Left cardiac atrium (tissue), 4 donors: ENCODE data around the gene AK3. TPM values are rescaled to one million over a fixed set of nuclear protein-coding genes. Genes with fewer than 3 reads are reported as not detected.
A peak's percentile ranks its signal among the peaks of the same experiment; 100 is the strongest.
"Not testable (repeated sequence)": the region's sequence is repeated elsewhere in the genome, so short reads cannot be mapped to it uniquely, and the experiment has no call there.

Experiments used
- ATAC-seq, 2 donors: fragments of 200-7000 bp; cut with Tn5 transposase; one replicate each; pipeline ENCODE4 v1.9.1; 2020; ENCODE audit warnings: mild to moderate bottlenecking in 2 of 2, moderate library complexity in 2 of 2
- DNase-seq: peaks from one replicate; pipeline ENCODE4 v3.0.0-alpha.2; 2020
- intact Hi-C, 2 donors: fragments of 100-400 bp; cut with DNase I; formaldehyde crosslinking; loops; one replicate each; pipeline versions ENCODE4 v1.14.1 to v1.15.1; 2022 to 2023
- total RNA-seq, 2 donors: library from RNA; stranded (reverse); fragmentation: NEBNext Ultra II Directional; extraction: Animal tissue kit (Norgen Biotek cat#: 25700); gene quantifications; one replicate each; pipeline ENCODE4 v1.2.1, GENCODE V29; 2021
- donor health status: DM: no; HTN: yes; CAD: no.
- donor health status: DM: no; HTN: yes; CAD: no; lungs with severe emphysema.
- donor health status: DM: yes; HTN: yes; CAD: no.
- donor health status: Dilated cardiomyopathy.

AK3 gene
- total RNA-seq, 2 donors from 2014 or later, result 91.1 to 98.8 TPM

DNA sequence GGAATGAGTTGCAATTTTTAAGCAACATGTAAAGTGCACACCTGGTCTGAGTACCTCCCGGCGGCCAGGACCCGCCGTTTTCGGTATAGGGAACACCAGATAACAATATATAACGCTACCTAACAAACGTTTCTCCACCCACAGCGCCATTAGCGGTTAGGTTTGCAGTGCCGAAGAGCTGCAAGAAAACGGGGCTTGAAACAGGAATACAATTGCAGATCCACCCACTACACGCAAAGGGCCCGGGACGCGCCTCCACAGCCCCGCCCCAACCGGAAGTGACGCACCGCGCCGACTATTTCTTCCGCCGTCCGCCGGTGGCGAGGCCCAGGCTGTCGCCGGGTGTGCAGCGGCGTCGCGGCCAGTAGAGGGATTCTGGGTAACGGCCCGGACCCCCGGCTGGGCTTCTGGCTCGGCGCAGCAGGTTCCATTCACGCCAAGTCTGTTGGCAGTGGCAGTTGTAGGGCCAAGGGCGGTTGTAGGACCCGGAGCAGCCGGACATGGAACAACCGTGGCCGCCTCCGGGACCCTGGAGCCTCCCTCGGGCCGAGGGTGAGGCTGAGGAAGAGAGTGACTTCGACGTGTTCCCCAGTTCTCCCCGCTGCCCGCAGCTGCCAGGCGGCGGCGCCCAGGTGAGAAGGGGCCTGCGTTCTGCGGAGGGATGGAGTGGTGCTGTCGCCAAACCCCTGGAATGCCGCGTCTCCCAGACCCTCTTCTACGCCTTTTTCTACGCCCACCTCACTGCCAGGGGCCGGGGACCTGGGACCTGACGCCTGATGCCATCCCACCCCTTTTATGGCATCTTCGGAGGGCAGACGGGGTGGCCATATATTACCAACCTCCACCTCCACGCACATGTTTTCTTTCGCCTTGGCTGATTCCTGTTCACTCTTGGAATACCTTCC lies 61.5 kb downstream of the AK3 start, which contains the start of gene CDC37L1:
Gene CDC37L1 (plus strand): TSS at position 302 of the 905 bp plus-strand sequence. CDS start 199 bp downstream, at position 501.
- DNase-seq (peak; percentile 98), ATAC-seq (peak; percentile 99)
- intact Hi-C loops, result loop anchor here in 1 of 2 donors (5.0 kb wide), 1 partner anchor 63 kb away; the partner anchor contains the start of gene AK3

GRCh38 chr9:4678679-4679267 lies 62.2 kb downstream of the AK3 start:
- intact Hi-C loops, result no loop called here
- peak; percentile 16 to 19 for ATAC-seq
- no peak for DNase-seq

GRCh38 chr9:4677392-4677791 lies 63.6 kb downstream of the AK3 start:
- intact Hi-C loops, result no loop called here

DNA sequence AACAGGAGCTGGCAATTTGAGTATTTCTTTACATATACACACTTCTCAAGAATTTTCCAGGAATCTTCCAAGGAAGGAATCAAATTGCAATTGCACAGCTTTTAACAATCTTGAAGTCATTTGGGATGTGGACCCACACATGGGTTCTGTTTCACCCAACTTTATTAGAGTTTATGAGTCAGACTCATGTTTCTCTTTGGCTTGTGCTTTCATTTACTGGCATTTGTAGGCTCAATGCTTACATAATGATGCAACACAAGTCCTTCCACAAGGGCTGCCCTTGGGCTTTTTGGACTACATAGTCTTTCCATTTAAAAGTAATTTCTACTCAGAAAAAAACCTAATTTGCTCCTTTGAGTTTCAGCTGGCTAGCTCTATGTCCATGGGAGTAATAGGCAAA lies 66.2 kb downstream of the AK3 start:
- intact Hi-C loops, result no loop called here
- ATAC-seq, result no peak
- DNase-seq, result no peak

More at GRCh38 chr9:4677392-4677791, 63.6 kb downstream of the AK3 start:
- ATAC-seq, result no peak
- no peak for DNase-seq

DNA sequence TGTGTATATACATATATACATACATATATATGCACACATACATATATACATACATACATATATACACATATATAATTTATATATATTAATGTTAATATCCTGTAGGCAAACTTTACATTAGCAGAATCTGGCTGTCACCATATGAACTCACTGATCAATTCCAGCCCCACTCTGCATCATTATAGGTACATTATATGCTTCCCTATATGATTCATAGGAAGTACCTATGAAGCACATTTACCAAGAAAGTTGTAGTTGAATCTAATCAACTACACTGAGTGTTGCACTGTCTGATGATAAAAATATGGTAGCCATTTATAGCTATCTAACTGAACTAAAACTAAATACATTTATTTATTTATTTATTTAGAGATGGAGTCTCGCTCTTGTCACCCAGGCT lies 69.3 kb downstream of the AK3 start:
- intact Hi-C loops, result no loop called here
- ATAC-seq (no peak), DNase-seq (no peak)

GRCh38 chr9:4670591-4670990 lies 70.4 kb downstream of the AK3 start:
- intact Hi-C loops, result no loop called here
- no peak for ATAC-seq
- DNase-seq, result no peak

DNA sequence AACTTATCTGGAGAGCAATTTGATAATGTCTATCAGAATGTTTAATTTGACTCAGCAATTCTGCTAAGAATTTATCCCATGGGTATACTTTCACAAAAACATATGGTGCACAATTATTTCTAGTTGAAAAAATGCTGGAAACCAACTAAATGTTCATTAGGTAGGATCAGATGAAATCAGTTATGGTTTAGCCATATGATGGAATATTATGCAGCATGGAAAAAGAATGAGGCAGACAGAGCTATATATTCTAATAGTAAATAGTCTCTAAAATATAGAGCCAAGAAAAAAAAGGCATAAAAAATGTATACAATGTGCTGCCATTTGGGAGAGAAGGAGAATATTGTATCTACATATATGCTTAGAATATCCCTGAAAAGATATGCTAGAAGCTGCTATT lies 71.1 kb downstream of the AK3 start:
- ATAC-seq, result no peak
- intact Hi-C loops, result no loop called here
- DNase-seq, result no peak

GRCh38 chr9:4668604-4669003 lies 72.4 kb downstream of the AK3 start:
- intact Hi-C loops, result no loop called here
- ATAC-seq (no peak), DNase-seq (no peak)

DNA sequence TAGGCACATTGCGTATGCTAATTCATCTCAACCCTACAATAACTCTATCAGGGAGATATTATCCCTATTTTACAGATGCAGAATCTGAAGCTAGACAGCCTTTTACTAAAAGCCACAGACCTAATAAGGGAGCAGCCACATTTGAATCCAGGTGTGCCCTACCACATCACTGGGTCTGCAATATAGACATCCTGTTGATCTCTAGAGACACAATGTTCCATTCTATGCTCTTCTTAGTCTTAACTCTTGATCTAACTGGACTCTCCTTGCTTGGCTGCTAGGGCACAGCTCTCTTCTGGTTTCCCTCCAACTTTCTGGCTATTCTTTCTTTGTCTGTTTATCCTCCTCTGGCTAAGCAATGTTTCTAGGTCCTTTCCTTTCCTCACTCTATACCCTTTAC lies 73.3 kb downstream of the AK3 start:
- DNase-seq (no peak), ATAC-seq (no peak)
- intact Hi-C loops, result no loop called here

- peak; percentile 83 for DNase-seq
- intact Hi-C loops, result no loop called here
- ATAC-seq, result peak; percentile 60 to 71
Observed at GRCh38 chr9:4666042-4666699, 74.8 kb downstream of the AK3 start, which contains the start of gene SPATA6L. Gene SPATA6L (minus strand): TSS chr9:4666480. CDS start chr9:4666250, 230 bp downstream.

GRCh38 chr9:4665357-4665756 lies 75.6 kb downstream of the AK3 start:
- DNase-seq, result no peak
- intact Hi-C loops, result no loop called here
- ATAC-seq, result no peak

- ATAC-seq (no peak), DNase-seq (no peak)
- intact Hi-C loops, result loop anchor here in 1 of 2 donors (5.0 kb wide), 1 partner anchor 133 kb away; no protein-coding TSS in a partner anchor
Observed at GRCh38 chr9:4663956-4664355, 77.0 kb downstream of the AK3 start.

DNA sequence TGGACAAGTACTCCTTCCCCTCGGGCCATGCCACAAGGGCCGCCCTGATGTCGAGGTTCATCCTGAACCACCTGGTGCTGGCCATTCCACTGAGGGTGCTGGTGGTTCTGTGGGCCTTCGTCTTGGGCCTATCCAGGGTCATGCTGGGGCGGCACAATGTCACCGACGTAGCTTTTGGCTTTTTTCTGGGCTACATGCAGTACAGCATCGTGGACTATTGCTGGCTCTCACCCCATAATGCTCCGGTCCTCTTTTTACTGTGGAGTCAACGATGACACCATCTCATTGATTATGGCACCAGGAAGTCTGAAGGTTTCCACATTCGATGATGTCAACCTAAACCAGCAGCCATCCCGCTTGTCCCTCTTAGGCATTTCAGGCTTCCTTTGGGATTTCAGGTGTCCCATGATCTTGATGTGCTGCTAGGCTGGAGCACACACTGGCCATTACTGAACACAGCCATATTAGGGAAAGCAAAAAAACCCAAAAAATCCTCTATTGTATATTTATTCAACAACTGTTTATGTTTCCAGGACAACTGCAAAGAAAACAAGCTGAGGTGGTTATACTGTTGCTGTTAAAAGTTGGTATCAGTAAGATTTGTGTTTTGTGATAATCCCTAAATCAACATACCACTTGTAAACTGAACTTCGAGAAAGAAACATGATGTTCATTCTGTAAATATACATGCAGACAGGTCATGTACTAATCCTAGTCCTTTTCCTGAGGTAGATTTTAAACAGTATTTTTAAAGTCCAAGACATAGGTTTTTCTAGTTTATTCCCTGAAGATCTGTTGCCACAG lies 77.8 kb downstream of the AK3 start:
- intact Hi-C loops, result loop anchor here in 1 of 2 donors (5.0 kb wide), 1 partner anchor 134 kb away; no protein-coding TSS in a partner anchor
- no peak for ATAC-seq
- DNase-seq, result no peak

GRCh38 chr9:4662108-4662988 lies 78.7 kb downstream of the AK3 start, which contains the start of gene PLPP6:
Gene PLPP6 (plus strand): TSS chr9:4662294. CDS start chr9:4662376, 82 bp downstream.
- peak; percentile 96 for ATAC-seq
- intact Hi-C loops, result loop anchor here in 1 of 2 donors (5.0 kb wide), 1 partner anchor 135 kb away; no protein-coding TSS in a partner anchor
- peak; percentile 90 for DNase-seq

- ATAC-seq, result no peak
- DNase-seq, result no peak
- intact Hi-C loops, result loop anchor here in 1 of 2 donors (5.0 kb wide), 1 partner anchor 136 kb away; no protein-coding TSS in a partner anchor
Observed at GRCh38 chr9:4661611-4662010, 79.4 kb downstream of the AK3 start.

DNA sequence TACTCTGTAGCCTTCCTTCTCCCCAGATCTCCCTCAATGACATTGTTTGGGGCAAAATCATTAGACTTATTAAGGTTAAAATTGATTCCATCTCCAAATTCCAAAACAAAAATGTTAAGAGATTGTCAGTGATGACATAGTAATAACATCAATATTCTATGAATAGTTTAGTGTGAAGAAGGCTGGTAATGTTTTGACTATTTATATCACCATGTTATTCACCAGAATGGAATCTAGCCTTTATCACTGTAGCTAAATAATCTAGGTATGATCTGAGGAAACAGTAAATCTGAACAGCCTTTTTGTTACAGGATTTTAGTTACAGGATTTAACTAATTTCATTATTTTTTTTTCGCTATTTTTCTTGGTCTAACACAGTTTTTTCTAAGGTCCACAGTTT lies 79.8 kb downstream of the AK3 start:
- intact Hi-C loops, result loop anchor here in 1 of 2 donors (5.0 kb wide), 1 partner anchor 136 kb away; no protein-coding TSS in a partner anchor
- peak in 1 of 2 donors; percentile 15 for ATAC-seq
- no peak for DNase-seq

DNA sequence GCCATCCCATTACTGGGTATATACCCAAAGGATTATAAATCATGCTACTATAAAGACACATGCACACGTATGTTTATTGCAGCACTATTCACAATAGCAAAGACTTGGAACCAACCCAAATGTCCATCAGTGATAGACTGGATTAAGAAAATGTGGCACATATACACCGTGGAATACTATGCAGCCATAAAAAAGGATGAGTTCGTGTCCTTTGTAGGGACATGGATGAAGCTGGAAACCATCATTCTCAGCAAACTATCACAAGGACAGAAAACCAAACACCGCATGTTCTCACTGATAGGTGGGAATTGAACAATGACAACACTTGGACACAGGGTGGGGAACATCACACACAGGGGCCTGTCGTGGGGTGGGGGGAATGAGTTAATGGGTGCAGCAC lies 80.3 kb downstream of the AK3 start:
- intact Hi-C loops, result loop anchor here in 1 of 2 donors (5.0 kb wide), 1 partner anchor 137 kb away; no protein-coding TSS in a partner anchor
- not testable (repeated sequence) for DNase-seq, ATAC-seq
